ENCODE results near the gene NECAB2.

DNA sequence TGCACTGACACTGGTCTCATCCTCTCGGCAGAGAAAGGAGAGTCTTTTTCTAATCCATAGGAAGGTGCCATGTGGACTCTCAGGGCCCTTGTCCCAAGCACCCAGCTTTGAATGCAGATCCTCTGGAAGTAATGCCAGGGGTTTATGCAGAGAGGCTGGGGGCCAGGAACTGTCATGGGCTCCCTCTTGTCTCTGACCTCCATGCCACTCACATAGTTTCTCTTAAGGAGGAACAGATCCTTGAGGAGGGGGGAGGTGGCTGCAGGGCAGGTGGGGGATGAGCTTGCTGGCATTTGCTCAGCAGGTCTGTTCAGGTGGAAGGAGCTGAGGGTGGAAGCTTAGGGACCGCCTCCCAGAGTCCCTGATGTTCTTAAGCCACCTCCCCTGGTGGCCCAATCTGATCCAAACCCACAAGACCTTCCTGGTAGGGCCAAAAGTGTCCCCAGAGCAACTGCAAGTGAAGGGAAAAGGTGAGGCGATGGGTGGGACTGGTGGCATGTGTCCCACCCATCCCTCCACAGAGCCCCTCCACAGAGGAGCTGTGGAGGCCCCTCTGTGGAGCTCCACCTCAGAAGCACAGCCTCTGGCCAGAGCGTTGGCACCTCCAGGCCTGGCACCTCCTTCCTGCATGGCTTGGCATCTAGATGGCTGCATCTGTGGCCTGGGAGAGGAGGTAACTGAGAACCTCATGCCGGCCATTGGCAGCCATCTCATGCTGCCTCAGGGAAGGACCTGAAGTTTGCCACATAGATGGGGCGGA lies 9.2 kb downstream of the NECAB2 start:
- TF ChIP-seq, protein P1, sequence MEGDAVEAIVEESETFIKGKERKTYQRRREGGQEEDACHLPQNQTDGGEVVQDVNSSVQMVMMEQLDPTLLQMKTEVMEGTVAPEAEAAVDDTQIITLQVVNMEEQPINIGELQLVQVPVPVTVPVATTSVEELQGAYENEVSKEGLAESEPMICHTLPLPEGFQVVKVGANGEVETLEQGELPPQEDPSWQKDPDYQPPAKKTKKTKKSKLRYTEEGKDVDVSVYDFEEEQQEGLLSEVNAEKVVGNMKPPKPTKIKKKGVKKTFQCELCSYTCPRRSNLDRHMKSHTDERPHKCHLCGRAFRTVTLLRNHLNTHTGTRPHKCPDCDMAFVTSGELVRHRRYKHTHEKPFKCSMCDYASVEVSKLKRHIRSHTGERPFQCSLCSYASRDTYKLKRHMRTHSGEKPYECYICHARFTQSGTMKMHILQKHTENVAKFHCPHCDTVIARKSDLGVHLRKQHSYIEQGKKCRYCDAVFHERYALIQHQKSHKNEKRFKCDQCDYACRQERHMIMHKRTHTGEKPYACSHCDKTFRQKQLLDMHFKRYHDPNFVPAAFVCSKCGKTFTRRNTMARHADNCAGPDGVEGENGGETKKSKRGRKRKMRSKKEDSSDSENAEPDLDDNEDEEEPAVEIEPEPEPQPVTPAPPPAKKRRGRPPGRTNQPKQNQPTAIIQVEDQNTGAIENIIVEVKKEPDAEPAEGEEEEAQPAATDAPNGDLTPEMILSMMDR (IDR thresholded peaks at IDR 0.05): no peak
- TF ChIP-seq POLR2A (IDR thresholded peaks at IDR 0.05; ENCODE audit: low read depth) (no peak), EP300 (IDR thresholded peaks at IDR 0.05) (no peak), POLR2AphosphoS5 (IDR thresholded peaks at IDR 0.05) (no peak)
